SK-N-SH treated with all-trans-retinoic acid at 6 μM for 48 hours (cell line): ENCODE results near the gene TNN.

ENCODE experiments used
- ATAC-seq: fragments of 200-7000 bp; cut with Tn5 transposase; 3 replicates; pipeline ENCODE4 v1.9.1; 2020; ENCODE audit warnings: mild to moderate bottlenecking, moderate library complexity
- ARNTL ChIP-seq: fragments of 450-650 bp; formaldehyde crosslinking; IDR thresholded peaks from 2 replicates; pipeline ENCODE4 v1.5.0; 2020; ENCODE audit warnings: low read depth, mild to moderate bottlenecking, moderate library complexity, borderline replicate concordance
- BACH2 ChIP-seq: fragments of 250-450 bp; sonication (Bioruptor Pico); IDR thresholded peaks from 2 replicates; pipeline ENCODE4 v1.9.0; 2021; ENCODE audit warnings: mild to moderate bottlenecking, borderline replicate concordance
- CSDC2 ChIP-seq: fragments of 250-450 bp; sonication (Bioruptor Pico); IDR thresholded peaks from 2 replicates; pipeline ENCODE4 v1.5.0; 2020; ENCODE audit warnings: mild to moderate bottlenecking, moderate library complexity
- CSRNP3 ChIP-seq: fragments of 250-450 bp; sonication (Bioruptor Pico); IDR thresholded peaks from 2 replicates; pipeline ENCODE4 v1.5.1; 2021; ENCODE audit warnings: mild to moderate bottlenecking, moderate library complexity
- ESRRG ChIP-seq: fragments of 250-450 bp; sonication (Bioruptor Pico); IDR thresholded peaks from 2 replicates; pipeline ENCODE4 v1.6.1; 2021; ENCODE audit warnings: mild to moderate bottlenecking
- GLIS3 ChIP-seq: fragments of 250-450 bp; sonication (Bioruptor Pico); IDR thresholded peaks from 2 replicates; pipeline ENCODE4 v1.5.0; 2020; ENCODE audit warnings: mild to moderate bottlenecking, moderate library complexity
- ISL1 ChIP-seq: fragments of 250-450 bp; sonication (Bioruptor Pico); IDR thresholded peaks from 2 replicates; pipeline ENCODE4 v2.1.2; 2022; ENCODE audit warnings: mild to moderate bottlenecking, moderate library complexity
- OSR1 ChIP-seq: fragments of 250-450 bp; sonication (Bioruptor Pico); IDR thresholded peaks from 2 replicates; pipeline ENCODE4 v1.8.0; 2022; ENCODE audit warnings: moderate library complexity, mild to moderate bottlenecking, inconsistent platforms
- PATZ1 ChIP-seq: fragments of 250-450 bp; sonication (Bioruptor Pico); IDR thresholded peaks from 2 replicates; pipeline ENCODE4 v1.8.0; 2020; ENCODE audit warnings: mild to moderate bottlenecking, moderate library complexity, borderline replicate concordance
- POU6F1 ChIP-seq: fragments of 250-450 bp; sonication (Bioruptor Pico); IDR thresholded peaks from 2 replicates; pipeline ENCODE4 v1.8.0; 2021; ENCODE audit warnings: low read depth, mild to moderate bottlenecking, moderate library complexity, borderline replicate concordance
- PPARA ChIP-seq: fragments of 250-450 bp; sonication (Bioruptor Pico); IDR thresholded peaks from 2 replicates; pipeline ENCODE4 v1.5.0; 2020; ENCODE audit warnings: mild to moderate bottlenecking, borderline replicate concordance
- RARB ChIP-seq: fragments of 250-450 bp; sonication (Bioruptor Pico); IDR thresholded peaks from 2 replicates; pipeline ENCODE4 v1.8.0; 2021; ENCODE audit warnings: mild to moderate bottlenecking, moderate library complexity
- SNAI2 ChIP-seq: fragments of 250-450 bp; sonication (Bioruptor Pico); IDR thresholded peaks from 2 replicates; pipeline ENCODE4 v1.5.0; 2020; ENCODE audit warnings: mild to moderate bottlenecking, moderate library complexity
- TCF4 ChIP-seq: fragments of 250-450 bp; sonication (Bioruptor Pico); IDR thresholded peaks from 2 replicates; pipeline ENCODE4 v1.8.0; 2021; ENCODE audit warnings: mild to moderate bottlenecking, moderate library complexity, borderline replicate concordance
- TOX ChIP-seq: fragments of 250-450 bp; sonication (Bioruptor Pico); IDR thresholded peaks from 2 replicates; pipeline ENCODE4 v1.8.0; 2021; ENCODE audit warnings: mild to moderate bottlenecking, moderate library complexity, borderline replicate concordance
- ZC3H10 ChIP-seq: fragments of 250-450 bp; sonication (Bioruptor Pico); IDR thresholded peaks from 2 replicates; pipeline ENCODE4 v1.5.1; 2021; ENCODE audit warnings: mild to moderate bottlenecking, moderate library complexity
- ZFP3 ChIP-seq: fragments of 250-450 bp; sonication (Bioruptor Pico); IDR thresholded peaks from 2 replicates; pipeline ENCODE4 v1.5.0; 2020; ENCODE audit warnings: mild to moderate bottlenecking, moderate library complexity
- ZFP30 ChIP-seq: fragments of 450-650 bp; formaldehyde crosslinking; IDR thresholded peaks from 2 replicates; pipeline ENCODE4 v1.5.0; 2022; ENCODE audit warnings: mild to moderate bottlenecking, moderate library complexity
- ZNF565 ChIP-seq: fragments of 450-650 bp; formaldehyde crosslinking; conservative IDR thresholded peaks from 2 replicates; pipeline ENCODE4 v1.5.0; 2020; ENCODE audit warnings: low read depth, mild to moderate bottlenecking, moderate library complexity
- ZNF70 ChIP-seq: fragments of 450-650 bp; formaldehyde crosslinking; IDR thresholded peaks from 2 replicates; pipeline ENCODE4 v1.5.0; 2020; ENCODE audit warnings: mild to moderate bottlenecking, moderate library complexity
- ZNF8 ChIP-seq: fragments of 450-650 bp; formaldehyde crosslinking; IDR thresholded peaks from 2 replicates; pipeline ENCODE4 v1.5.0; 2020; ENCODE audit warnings: mild to moderate bottlenecking, moderate library complexity
- TF ChIP-seq, protein P1 (sequence below): fragments of 250-450 bp; sonication (Bioruptor Pico); IDR thresholded peaks from 2 replicates; pipeline ENCODE4 v1.5.0; 2020; ENCODE audit warnings: mild to moderate bottlenecking, moderate library complexity
- TF ChIP-seq, protein P2 (sequence below): fragments of 250-450 bp; sonication (Bioruptor Pico); IDR thresholded peaks from 2 replicates; pipeline ENCODE4 v1.5.1; 2020; ENCODE audit warnings: low read depth, mild to moderate bottlenecking, moderate library complexity

Gene TNN

DNA sequence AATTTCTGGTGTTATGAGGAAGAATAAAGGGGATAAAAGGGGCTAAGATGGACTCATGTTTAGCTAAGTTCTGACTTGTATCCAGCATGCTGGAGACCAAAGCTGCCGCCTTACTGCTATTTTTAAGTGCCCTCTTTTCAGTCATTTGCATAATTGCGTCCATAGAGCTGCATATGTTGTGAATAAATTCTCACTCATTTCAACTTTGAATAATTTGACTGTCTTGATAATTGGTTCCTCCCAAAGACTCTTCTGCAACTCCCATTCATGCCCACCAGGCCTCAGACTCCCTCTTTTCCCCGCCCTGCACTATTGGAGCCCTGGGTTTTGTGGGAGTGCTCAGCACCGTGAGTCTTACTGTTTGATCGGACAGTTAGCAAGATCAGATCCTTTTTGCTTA, 79.9 kb downstream of the TNN start:
- no peak for ATAC-seq
- TF ChIP-seq ZFP3 (CRISPR knock-in tag) (no peak), TOX (CRISPR knock-in tag) (no peak), ZNF8 (no peak), ZC3H10 (CRISPR knock-in tag) (no peak), ZNF70 (no peak), ESRRG (CRISPR knock-in tag) (no peak), PPARA (CRISPR knock-in tag) (no peak), SNAI2 (CRISPR knock-in tag) (no peak), TCF4 (no peak), ISL1 (CRISPR knock-in tag) (no peak), ZNF565 (CRISPR knock-in tag) (no peak), ARNTL (no peak)

GRCh38 chr1:175148068-175148467, 80.4 kb downstream of the TNN start:
- TF ChIP-seq RARB (no peak), CSRNP3 (CRISPR knock-in tag) (no peak), POU6F1 (CRISPR knock-in tag) (no peak), BACH2 (CRISPR knock-in tag) (no peak), ZFP30 (CRISPR knock-in tag) (no peak), GLIS3 (no peak), ZNF70 (no peak), ARNTL (no peak), CSDC2 (CRISPR knock-in tag) (no peak), SNAI2 (CRISPR knock-in tag) (no peak), PATZ1 (no peak), ZFP3 (CRISPR knock-in tag) (no peak), TCF4 (no peak), ZNF565 (CRISPR knock-in tag) (no peak), ESRRG (CRISPR knock-in tag) (no peak), PPARA (CRISPR knock-in tag) (no peak)
- TF ChIP-seq, protein P1, sequence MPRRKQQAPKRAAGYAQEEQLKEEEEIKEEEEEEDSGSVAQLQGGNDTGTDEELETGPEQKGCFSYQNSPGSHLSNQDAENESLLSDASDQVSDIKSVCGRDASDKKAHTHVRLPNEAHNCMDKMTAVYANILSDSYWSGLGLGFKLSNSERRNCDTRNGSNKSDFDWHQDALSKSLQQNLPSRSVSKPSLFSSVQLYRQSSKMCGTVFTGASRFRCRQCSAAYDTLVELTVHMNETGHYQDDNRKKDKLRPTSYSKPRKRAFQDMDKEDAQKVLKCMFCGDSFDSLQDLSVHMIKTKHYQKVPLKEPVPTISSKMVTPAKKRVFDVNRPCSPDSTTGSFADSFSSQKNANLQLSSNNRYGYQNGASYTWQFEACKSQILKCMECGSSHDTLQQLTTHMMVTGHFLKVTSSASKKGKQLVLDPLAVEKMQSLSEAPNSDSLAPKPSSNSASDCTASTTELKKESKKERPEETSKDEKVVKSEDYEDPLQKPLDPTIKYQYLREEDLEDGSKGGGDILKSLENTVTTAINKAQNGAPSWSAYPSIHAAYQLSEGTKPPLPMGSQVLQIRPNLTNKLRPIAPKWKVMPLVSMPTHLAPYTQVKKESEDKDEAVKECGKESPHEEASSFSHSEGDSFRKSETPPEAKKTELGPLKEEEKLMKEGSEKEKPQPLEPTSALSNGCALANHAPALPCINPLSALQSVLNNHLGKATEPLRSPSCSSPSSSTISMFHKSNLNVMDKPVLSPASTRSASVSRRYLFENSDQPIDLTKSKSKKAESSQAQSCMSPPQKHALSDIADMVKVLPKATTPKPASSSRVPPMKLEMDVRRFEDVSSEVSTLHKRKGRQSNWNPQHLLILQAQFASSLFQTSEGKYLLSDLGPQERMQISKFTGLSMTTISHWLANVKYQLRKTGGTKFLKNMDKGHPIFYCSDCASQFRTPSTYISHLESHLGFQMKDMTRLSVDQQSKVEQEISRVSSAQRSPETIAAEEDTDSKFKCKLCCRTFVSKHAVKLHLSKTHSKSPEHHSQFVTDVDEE: no peak
- TF ChIP-seq, protein P2, sequence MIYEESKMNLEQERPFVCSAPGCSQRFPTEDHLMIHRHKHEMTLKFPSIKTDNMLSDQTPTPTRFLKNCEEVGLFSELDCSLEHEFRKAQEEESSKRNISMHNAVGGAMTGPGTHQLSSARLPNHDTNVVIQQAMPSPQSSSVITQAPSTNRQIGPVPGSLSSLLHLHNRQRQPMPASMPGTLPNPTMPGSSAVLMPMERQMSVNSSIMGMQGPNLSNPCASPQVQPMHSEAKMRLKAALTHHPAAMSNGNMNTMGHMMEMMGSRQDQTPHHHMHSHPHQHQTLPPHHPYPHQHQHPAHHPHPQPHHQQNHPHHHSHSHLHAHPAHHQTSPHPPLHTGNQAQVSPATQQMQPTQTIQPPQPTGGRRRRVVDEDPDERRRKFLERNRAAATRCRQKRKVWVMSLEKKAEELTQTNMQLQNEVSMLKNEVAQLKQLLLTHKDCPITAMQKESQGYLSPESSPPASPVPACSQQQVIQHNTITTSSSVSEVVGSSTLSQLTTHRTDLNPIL (CRISPR knock-in tag): no peak
- ATAC-seq: no peak

- ATAC-seq: peak; percentile 39
- no peak for TF ChIP-seq GLIS3
- no peak for TF ChIP-seq TCF4
- TF ChIP-seq ISL1 (CRISPR knock-in tag): no peak
- no peak for TF ChIP-seq OSR1
- TF ChIP-seq, all 23 proteins: peak for 0
Measured at GRCh38 chr1:175150596-175151319, 83.1 kb downstream of the TNN start.
